HEK293T (cell line): Measurements from ENCODE around the gene PLEKHG4B.

Source experiments
- HDGF ChIP-seq: fragments of 450-650 bp; IDR thresholded peaks from 2 replicates; pipeline ENCODE4 v1.6.1; 2017; ENCODE audit warnings: antibody characterized with exemption, borderline replicate concordance
- LEF1 ChIP-seq: fragments of 450-650 bp; IDR thresholded peaks from 2 replicates; pipeline ENCODE4 v1.6.1; 2017; ENCODE audit warnings: mild to moderate bottlenecking, borderline replicate concordance
- NFRKB ChIP-seq: fragments of 450-650 bp; IDR thresholded peaks from 2 replicates; pipeline ENCODE4 v1.6.1; 2016; ENCODE audit warnings: mild to moderate bottlenecking, moderate library complexity
- SP1 ChIP-seq: fragments of 450-650 bp; IDR thresholded peaks from 2 replicates; pipeline ENCODE4 v1.6.1; 2017
- SUZ12 ChIP-seq: fragments of 450-650 bp; IDR thresholded peaks from 2 replicates; pipeline ENCODE4 v1.6.1; 2016; ENCODE audit warnings: mild to moderate bottlenecking
- ZNF384 ChIP-seq: fragments of 450-650 bp; IDR thresholded peaks from 2 replicates; pipeline ENCODE4 v1.6.1; 2016

DNA sequence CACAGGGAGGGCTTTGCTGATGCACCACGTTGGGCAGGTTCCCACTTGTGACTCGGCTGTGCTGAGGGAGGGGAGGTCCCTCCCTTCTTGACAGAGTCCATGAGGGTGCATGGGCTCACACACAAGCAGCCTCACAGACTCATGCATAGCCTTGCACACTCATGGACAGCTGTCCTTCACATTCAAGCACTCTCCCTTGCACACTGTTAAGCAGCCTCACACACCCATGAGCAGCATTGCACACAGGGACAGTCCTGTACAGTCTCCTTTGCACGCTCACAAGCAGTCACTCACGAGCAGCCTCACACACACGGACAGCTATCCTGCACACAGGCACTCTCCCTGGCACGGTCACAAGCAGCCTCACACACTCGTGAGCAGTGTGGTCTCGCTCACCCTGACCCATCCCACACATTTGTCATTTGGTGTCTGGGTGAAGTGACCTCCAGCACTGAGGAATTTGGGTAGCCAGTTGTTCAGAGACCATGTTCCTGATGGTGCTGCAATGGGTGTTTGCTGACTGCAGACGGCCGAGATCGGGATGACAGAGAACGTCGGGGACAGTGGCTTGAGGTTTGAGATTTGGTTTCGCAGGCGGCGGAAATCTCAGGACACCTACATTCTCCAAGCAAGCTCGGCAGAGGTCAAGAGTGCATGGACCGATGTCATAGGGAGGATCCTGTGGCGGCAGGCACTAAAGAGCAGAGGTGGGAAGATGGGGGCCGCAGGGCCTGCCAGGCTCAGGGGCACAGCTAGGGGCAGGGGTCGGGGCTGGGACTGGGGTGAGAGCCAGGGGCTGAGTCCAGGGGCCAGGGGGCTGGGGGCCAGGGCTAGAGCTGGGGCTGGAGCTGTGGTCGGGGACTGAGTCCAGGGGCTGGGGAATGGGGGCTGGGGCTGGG, 81.7 kb downstream of the PLEKHG4B start:
- TF ChIP-seq SP1, result no peak
- TF ChIP-seq ZNF384, result no peak
- TF ChIP-seq NFRKB, result no peak
- TF ChIP-seq HDGF, result no peak
- TF ChIP-seq SUZ12, result no peak
- no peak for TF ChIP-seq LEF1
